HG03558 (cell line): Measurements from ENCODE around the gene ZACN.
"Not testable (repeated sequence)": the region's sequence is repeated elsewhere in the genome, so short reads cannot be mapped to it uniquely, and the experiment has no call there.

ENCODE experiments used
- ATAC-seq: cut with Tn5 transposase; IDR thresholded peaks from one replicate; pipeline ENCODE4 v1.9.1; 2021; ENCODE audit warnings: moderate number of reproducible peaks; ENCODE audit not compliant: unreplicated experiment; ENCODE audit errors: extremely low read depth

The ZACN gene

DNA sequence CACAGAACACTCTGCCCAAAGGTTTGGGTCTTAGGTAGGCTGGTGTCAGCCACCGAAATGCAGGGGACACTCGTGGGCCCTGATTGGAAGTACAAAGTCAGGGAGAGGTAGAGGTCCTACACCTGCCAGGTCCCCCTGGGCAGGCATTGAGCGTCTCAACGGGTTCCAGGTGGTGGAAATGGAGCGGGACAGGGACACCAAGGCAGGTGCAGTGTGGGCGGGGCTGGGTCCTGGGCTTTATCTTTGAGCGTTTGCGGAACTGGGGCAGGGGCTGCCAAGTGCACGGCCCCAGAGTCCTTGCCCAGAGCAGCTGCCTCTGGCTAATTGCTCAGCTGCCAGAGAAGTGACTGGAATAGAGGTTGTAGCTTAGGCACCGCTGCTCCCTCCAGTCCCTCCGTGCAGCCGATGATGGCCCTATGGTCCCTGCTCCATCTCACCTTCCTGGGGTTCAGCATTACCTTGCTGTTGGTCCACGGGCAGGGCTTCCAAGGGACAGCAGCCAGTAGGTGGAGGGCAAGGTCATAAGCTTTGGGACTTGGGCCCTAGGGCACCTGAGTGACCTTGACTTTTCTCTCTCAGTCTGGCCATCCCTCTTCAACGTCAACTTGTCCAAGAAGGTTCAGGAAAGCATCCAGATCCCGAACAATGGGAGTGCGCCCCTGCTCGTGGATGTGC, at the start of gene ZACN:
TSS of gene ZACN (plus strand) at position 323 of the 675 bp plus-strand sequence. CDS start at position 406, 83 bp downstream.
- ATAC-seq: no peak

DNA sequence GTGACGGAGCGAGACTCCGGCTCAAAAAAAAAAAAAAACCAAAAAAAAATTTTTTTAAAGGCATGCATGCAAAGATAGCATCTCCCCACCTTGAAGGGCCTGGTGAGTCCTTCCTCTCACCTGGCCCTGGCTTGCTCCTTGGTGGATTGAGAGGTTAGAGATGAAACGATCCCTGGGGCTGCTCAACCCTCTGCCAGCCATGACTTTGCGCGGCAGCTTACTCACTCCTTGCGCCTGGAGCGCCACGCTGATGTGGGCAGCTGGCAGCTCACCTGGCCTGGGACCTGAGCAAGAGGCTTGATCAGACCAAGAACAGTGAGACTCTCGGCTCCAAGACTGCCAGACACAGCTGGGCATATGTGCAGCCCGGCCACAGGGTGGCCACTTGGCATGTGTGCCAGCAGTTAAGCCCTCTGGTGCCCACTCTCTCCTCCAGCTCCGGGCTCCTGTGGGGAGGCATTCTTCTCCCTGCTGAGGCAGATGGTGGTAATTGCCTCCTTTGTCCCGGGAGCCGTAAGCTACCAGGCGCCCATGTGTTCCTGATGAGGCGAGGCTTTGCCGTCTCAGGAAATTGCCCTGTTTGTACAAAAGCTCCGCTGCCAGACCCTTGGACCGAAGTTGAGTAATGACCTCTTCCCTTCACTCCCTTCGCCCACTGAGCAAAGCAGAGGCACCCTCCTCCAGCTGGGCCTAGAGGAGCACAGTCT, 46.8 kb upstream of the ZACN start:
- no peak for ATAC-seq

- no peak for ATAC-seq
These were observed 46.2 kb upstream of the ZACN start for GRCh38 chr17:76032780-76033108.

- ATAC-seq: no peak
These were observed 45.8 kb upstream of the ZACN start for GRCh38 chr17:76033139-76033538.

- ATAC-seq: no peak
These were observed 44.3 kb upstream of the ZACN start for GRCh38 chr17:76034428-76035350.

DNA sequence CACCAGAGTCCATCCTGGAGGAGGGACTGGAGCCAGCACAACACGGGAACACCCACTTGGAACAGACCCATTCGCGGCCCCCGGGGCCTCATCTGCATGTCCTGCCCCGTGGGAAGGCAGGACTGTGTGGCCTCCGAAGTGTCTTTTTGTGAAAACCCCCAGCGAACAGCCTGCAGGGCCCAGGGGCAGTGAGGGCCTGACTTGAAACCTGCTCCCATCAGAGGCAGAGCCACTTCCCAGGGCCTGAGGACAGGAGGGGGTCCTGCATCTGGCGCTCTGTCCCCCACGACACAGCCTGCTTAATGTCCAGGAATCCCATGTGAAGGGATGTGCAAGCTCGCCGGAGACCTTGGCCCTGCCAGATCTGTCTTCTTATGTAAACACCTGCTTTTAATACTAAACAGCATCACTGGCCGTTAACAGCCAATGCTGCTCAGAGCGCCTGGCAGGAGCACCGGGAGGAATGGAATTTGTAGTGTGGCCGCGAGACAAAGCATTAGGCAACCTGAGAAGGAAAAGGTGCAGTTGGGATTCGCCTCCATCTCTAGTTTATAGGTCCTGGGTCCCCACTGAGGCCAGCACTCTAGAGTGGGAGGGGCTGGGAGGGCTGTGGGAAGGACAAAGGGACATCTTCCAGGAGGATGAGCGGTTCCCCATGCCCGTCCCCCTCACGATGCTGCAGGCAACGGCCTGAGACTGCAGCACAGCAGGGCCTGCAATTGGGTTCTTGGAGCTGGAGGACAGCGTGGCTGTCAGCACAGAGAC, 42.3 kb upstream of the ZACN start:
- ATAC-seq: no peak

GRCh38 chr17:76038050-76038449, 40.9 kb upstream of the ZACN start:
- ATAC-seq: no peak

- ATAC-seq: no peak
These were observed 39.9 kb upstream of the ZACN start for GRCh38 chr17:76039121-76039520.

DNA sequence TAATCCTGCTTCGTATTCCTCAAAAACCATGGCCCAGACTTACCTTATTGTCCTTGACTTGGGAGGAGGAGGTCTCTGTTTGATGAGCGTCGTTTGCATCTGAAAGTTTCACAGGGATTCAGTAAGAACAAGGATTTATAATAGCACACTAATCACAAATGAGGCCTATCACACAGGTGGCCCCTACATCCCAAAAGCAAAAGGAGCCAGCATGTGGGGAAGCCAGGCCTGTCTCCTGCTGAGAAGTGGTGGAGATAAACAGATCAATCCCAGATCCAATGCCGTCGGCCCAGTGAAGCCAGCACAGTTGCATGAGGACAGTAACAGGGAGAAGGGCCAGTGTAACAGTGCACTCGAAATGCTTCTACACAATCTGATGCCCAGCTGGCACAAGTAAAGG, 38.6 kb upstream of the ZACN start:
- ATAC-seq: no peak

- not testable (repeated sequence) for ATAC-seq
These were observed 36.1 kb upstream of the ZACN start for GRCh38 chr17:76042868-76043267.

DNA sequence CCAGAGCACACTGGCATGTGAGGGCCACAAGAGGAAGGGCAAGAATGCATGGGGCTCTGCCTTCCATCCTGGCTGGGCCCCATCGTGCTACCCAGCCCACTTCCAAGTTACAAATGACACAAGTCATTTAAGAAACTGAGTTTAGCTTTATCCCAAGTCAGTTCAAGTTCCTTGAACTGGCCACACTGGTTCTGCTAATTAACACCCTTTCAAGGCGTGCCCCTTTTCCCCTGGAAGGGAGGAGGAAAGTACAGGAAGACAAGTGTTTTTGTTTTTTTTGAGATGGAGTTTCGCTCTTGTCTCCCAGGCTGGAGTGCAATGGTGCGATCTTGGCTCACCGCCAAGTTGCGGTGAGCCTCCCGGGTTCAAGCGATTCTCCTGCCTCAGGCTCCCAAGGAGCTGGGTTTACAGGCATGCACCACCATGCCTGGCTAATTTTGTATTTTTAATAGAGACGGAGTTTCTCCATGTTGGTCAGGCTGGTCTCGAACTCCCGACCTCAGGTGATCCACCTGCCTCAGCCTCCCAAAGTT, 34.4 kb upstream of the ZACN start:
- ATAC-seq: not testable (repeated sequence)

DNA sequence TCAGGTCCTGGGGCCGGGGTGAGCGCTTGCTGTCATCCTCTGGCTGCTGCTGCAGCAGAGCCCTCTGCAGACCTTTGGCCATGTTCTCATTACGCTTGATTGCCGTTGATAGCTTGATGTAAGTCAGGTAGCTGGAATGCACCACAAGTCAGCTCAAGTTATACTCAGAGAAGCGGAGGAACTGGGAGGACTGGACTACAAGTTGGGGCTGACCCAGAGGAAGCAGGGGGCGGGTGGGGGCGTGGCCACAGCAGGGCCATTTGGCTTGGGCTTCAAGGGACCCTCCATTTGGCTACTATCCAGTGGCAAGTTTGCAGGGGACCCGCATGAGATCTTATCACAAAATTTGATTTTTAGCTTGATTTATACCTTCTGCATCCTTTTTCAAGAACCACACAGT, 32.9 kb upstream of the ZACN start:
- ATAC-seq: no peak

- no peak for ATAC-seq
These were observed 30.9 kb upstream of the ZACN start for GRCh38 chr17:76048025-76048605.

DNA sequence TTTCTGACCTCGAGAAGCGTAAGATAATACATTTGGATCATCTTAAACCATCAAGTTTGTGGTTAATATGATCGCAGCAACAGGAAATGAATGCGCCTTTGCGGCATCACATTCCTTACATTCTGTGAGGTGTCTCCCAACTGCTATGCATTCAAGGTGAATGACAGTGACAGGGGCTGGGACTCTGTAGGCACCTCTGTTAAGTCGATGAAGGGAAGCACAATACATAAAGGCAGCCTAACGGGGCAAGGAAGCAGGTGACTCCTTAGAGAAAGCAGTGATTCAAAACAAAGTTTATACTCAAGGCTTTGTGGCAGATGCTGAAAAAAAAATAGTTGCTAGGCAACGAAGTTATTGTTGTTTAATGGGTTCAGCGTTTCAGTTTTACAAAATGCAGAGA, 30.3 kb upstream of the ZACN start:
- no peak for ATAC-seq

DNA sequence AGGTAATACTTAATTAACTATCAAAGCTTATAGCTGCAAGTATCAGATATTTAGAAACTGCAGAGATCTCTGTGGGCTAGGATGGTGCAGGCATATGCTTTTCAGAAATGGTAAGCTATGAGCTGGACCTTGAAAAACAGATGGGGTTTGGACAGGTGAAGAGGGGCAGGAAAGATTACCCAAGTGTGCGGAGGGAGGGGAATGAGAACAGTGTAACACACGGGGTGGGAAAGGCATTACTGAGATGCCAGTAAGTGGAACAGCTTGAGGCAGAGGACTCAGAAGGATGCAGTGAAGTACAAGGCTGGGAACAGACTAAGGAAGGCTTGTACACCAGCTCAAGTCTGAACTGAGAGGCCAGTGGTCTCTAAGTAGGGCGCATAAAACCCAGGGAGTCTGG, 29.7 kb upstream of the ZACN start:
- ATAC-seq: no peak

GRCh38 chr17:76049836-76050537, 29.0 kb upstream of the ZACN start:
- ATAC-seq: no peak

GRCh38 chr17:76050538-76051467, 28.2 kb upstream of the ZACN start:
- ATAC-seq: no peak

DNA sequence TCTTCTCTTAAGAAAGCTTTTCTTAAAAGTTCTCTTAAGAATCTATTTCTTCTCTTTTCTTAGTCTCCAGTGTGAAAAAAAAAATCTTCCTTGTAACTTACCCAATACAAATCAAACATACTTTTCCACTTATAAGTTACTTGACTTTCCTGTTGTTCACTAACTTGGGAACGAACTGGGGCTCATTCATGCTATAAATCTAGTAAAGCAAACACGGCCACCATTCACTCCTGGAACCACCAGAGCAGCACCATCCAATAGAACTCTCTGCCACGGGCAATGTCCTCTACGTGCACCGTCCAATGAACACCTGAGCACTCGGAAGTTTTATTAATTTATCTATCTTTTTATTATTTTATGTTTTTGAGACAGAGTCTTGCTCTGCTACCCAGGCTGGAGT, 27.4 kb upstream of the ZACN start:
- no peak for ATAC-seq
